Memory B cell (primary cell): ENCODE measurements around the gene PTCD3.

Experiments
- ATAC-seq: fragments of 150-1000 bp; cut with Tn5 transposase; 2 replicates; pipeline ENCODE4 v1.10.0; 2021; ENCODE audit warnings: low read depth, mild to moderate bottlenecking, moderate library complexity
- DNase-seq, 2 donors: peaks; one replicate each; pipeline ENCODE4 v3.0.0; 2022; ENCODE audit warnings: low spot score in 2 of 2
- H3K27ac Mint-ChIP-seq: one replicate; pipeline ENCODE4 v1.8.0; 2022; ENCODE audit warnings: mild to moderate bottlenecking, moderate library complexity, mixed read lengths
- H3K27me3 Mint-ChIP-seq: one replicate; pipeline ENCODE4 v1.8.0; 2022; ENCODE audit warnings: mixed read lengths
- H3K36me3 Mint-ChIP-seq: one replicate; pipeline ENCODE4 v1.8.0; 2022; ENCODE audit warnings: mild to moderate bottlenecking, mixed read lengths
- H3K4me1 Mint-ChIP-seq: one replicate; pipeline ENCODE4 v1.8.0; 2022; ENCODE audit warnings: mixed read lengths
- H3K4me3 Mint-ChIP-seq: one replicate; pipeline ENCODE4 v1.8.0; 2022; ENCODE audit warnings: mild to moderate bottlenecking, moderate library complexity, mixed read lengths
- H3K9me3 Mint-ChIP-seq: one replicate; pipeline ENCODE4 v1.8.0; 2022; ENCODE audit warnings: mixed read lengths

Gene PTCD3

GRCh38 chr2:86143926-86144685, 38.1 kb downstream of the PTCD3 start:
- DNase-seq (no peak), ATAC-seq (no peak)
- H3K36me3 Mint-ChIP-seq = peaks cover 26% of the 10 kb centered on the region
- no peaks in the 10 kb centered on the region for H3K9me3 Mint-ChIP-seq
- H3K27me3 Mint-ChIP-seq = no peaks in the 10 kb centered on the region
- peak overlapping the region; percentile 35 for H3K27ac Mint-ChIP-seq
- no peaks in the 10 kb centered on the region for H3K4me1 Mint-ChIP-seq
- no peak overlapping the region for H3K4me3 Mint-ChIP-seq

GRCh38 chr2:86147793-86148192, 41.8 kb downstream of the PTCD3 start:
- DNase-seq (no peak), ATAC-seq (no peak)
- no peak overlapping the region for H3K4me3 Mint-ChIP-seq
- H3K4me1 Mint-ChIP-seq = no peaks in the 10 kb centered on the region
- H3K27ac Mint-ChIP-seq = peak overlapping the region; percentile 72
- no peaks in the 10 kb centered on the region for H3K9me3 Mint-ChIP-seq
- H3K27me3 Mint-ChIP-seq = no peaks in the 10 kb centered on the region
- peaks cover 35% of the 10 kb centered on the region for H3K36me3 Mint-ChIP-seq

GRCh38 chr2:86150502-86150901, 44.5 kb downstream of the PTCD3 start:
- H3K4me3 Mint-ChIP-seq = no peak overlapping the region
- DNase-seq = no peak
- no peaks in the 10 kb centered on the region for H3K4me1 Mint-ChIP-seq
- ATAC-seq = no peak
- H3K27me3 Mint-ChIP-seq = no peaks in the 10 kb centered on the region
- H3K36me3 Mint-ChIP-seq = peaks cover 35% of the 10 kb centered on the region
- H3K9me3 Mint-ChIP-seq = no peaks in the 10 kb centered on the region
- peak overlapping the region; percentile 51 for H3K27ac Mint-ChIP-seq

- H3K4me1 Mint-ChIP-seq = no peaks in the 10 kb centered on the region
- DNase-seq = no peak
- peaks cover 28% of the 10 kb centered on the region for H3K36me3 Mint-ChIP-seq
- no peak for ATAC-seq
- no peaks in the 10 kb centered on the region for H3K9me3 Mint-ChIP-seq
- H3K27me3 Mint-ChIP-seq = no peaks in the 10 kb centered on the region
- H3K4me3 Mint-ChIP-seq = no peak overlapping the region
- no peak overlapping the region for H3K27ac Mint-ChIP-seq
These were observed 51.0 kb downstream of the PTCD3 start for GRCh38 chr2:86157009-86157556.

GRCh38 chr2:86158286-86158685, 52.3 kb downstream of the PTCD3 start:
- ATAC-seq (no peak), DNase-seq (no peak)
- no peaks in the 10 kb centered on the region for H3K4me1 Mint-ChIP-seq
- H3K27ac Mint-ChIP-seq = no peak overlapping the region
- no peaks in the 10 kb centered on the region for H3K27me3 Mint-ChIP-seq
- H3K9me3 Mint-ChIP-seq = no peaks in the 10 kb centered on the region
- peaks cover 32% of the 10 kb centered on the region for H3K36me3 Mint-ChIP-seq
- H3K4me3 Mint-ChIP-seq = no peak overlapping the region

- no peaks in the 10 kb centered on the region for H3K27me3 Mint-ChIP-seq
- H3K27ac Mint-ChIP-seq = no peak overlapping the region
- H3K36me3 Mint-ChIP-seq = peaks cover 26% of the 10 kb centered on the region
- DNase-seq (no peak), ATAC-seq (no peak)
- H3K4me3 Mint-ChIP-seq = no peak overlapping the region
- no peaks in the 10 kb centered on the region for H3K9me3 Mint-ChIP-seq
- no peaks in the 10 kb centered on the region for H3K4me1 Mint-ChIP-seq
These were observed 54.3 kb downstream of the PTCD3 start for GRCh38 chr2:86160156-86160952.

GRCh38 chr2:86170449-86170848, 64.4 kb downstream of the PTCD3 start:
- Mint-ChIP-seq H3K36me3 (peaks cover 24% of the 10 kb centered on the region), H3K27ac (no peak overlapping the region), H3K27me3 (no peaks in the 10 kb centered on the region), H3K9me3 (no peaks in the 10 kb centered on the region), H3K4me1 (peaks cover 8% of the 10 kb centered on the region), H3K4me3 (no peak overlapping the region)
- ATAC-seq (no peak), DNase-seq (no peak)

- Mint-ChIP-seq H3K27me3 (no peaks in the 10 kb centered on the region), H3K4me3 (no peak overlapping the region), H3K9me3 (no peaks in the 10 kb centered on the region), H3K36me3 (peaks cover 29% of the 10 kb centered on the region), H3K27ac (no peak overlapping the region), H3K4me1 (peaks cover 13% of the 10 kb centered on the region)
- DNase-seq = no peak
- no peak for ATAC-seq
These were observed 65.3 kb downstream of the PTCD3 start for GRCh38 chr2:86171295-86171694.

- no peak for ATAC-seq
- Mint-ChIP-seq H3K36me3 (peaks cover 32% of the 10 kb centered on the region), H3K27ac (no peak overlapping the region), H3K9me3 (no peaks in the 10 kb centered on the region), H3K4me1 (peaks cover 16% of the 10 kb centered on the region), H3K4me3 (no peak overlapping the region), H3K27me3 (no peaks in the 10 kb centered on the region)
- DNase-seq = no peak
These were observed 66.6 kb downstream of the PTCD3 start for GRCh38 chr2:86172610-86173009.

- peaks cover 16% of the 10 kb centered on the region for H3K4me1 Mint-ChIP-seq
- ATAC-seq (peak; percentile 53), DNase-seq (no peak)
- no peaks in the 10 kb centered on the region for H3K9me3 Mint-ChIP-seq
- H3K27me3 Mint-ChIP-seq = no peaks in the 10 kb centered on the region
- peaks cover 25% of the 10 kb centered on the region for H3K36me3 Mint-ChIP-seq
- no peak overlapping the region for H3K4me3 Mint-ChIP-seq
- peak overlapping the region; percentile 78 for H3K27ac Mint-ChIP-seq
These were observed 68.4 kb downstream of the PTCD3 start for GRCh38 chr2:86174445-86174844.

GRCh38 chr2:86175828-86176227, 69.8 kb downstream of the PTCD3 start:
- no peaks in the 10 kb centered on the region for H3K9me3 Mint-ChIP-seq
- no peak overlapping the region for H3K4me3 Mint-ChIP-seq
- ATAC-seq = no peak
- H3K4me1 Mint-ChIP-seq = peaks cover 16% of the 10 kb centered on the region
- peaks cover 27% of the 10 kb centered on the region for H3K36me3 Mint-ChIP-seq
- no peaks in the 10 kb centered on the region for H3K27me3 Mint-ChIP-seq
- H3K27ac Mint-ChIP-seq = peak overlapping the region; percentile 48
- no peak for DNase-seq

- DNase-seq (no peak), ATAC-seq (no peak)
- Mint-ChIP-seq H3K4me1 (peaks cover 16% of the 10 kb centered on the region), H3K9me3 (no peaks in the 10 kb centered on the region), H3K36me3 (peaks cover 25% of the 10 kb centered on the region), H3K27me3 (no peaks in the 10 kb centered on the region), H3K4me3 (no peak overlapping the region), H3K27ac (no peak overlapping the region)
These were observed 70.6 kb downstream of the PTCD3 start for GRCh38 chr2:86176597-86176996.

- Mint-ChIP-seq H3K27ac (peak overlapping the region; percentile 81), H3K27me3 (no peaks in the 10 kb centered on the region), H3K36me3 (peaks cover 8% of the 10 kb centered on the region), H3K9me3 (no peaks in the 10 kb centered on the region), H3K4me1 (peaks cover 33% of the 10 kb centered on the region), H3K4me3 (peak overlapping the region; percentile 45)
- ATAC-seq (peak; percentile 24), DNase-seq (no peak)
These were observed 79.6 kb downstream of the PTCD3 start for GRCh38 chr2:86185517-86186212.

GRCh38 chr2:86186431-86186830, 80.4 kb downstream of the PTCD3 start:
- H3K36me3 Mint-ChIP-seq = peaks cover 8% of the 10 kb centered on the region
- no peak for DNase-seq
- no peak for ATAC-seq
- peak overlapping the region; percentile 45 for H3K4me3 Mint-ChIP-seq
- H3K27ac Mint-ChIP-seq = peak overlapping the region; percentile 81
- H3K4me1 Mint-ChIP-seq = peaks cover 33% of the 10 kb centered on the region
- H3K9me3 Mint-ChIP-seq = no peaks in the 10 kb centered on the region
- no peaks in the 10 kb centered on the region for H3K27me3 Mint-ChIP-seq
